ENCODE results near the gene NPFFR1. TPM values are rescaled to one million over a fixed set of nuclear protein-coding genes. Genes with fewer than 3 reads are reported as not detected.

Gene NPFFR1
- total and polyA plus RNA-seq, 4 donors, result under 0.01 TPM; not detected in 3

DNA sequence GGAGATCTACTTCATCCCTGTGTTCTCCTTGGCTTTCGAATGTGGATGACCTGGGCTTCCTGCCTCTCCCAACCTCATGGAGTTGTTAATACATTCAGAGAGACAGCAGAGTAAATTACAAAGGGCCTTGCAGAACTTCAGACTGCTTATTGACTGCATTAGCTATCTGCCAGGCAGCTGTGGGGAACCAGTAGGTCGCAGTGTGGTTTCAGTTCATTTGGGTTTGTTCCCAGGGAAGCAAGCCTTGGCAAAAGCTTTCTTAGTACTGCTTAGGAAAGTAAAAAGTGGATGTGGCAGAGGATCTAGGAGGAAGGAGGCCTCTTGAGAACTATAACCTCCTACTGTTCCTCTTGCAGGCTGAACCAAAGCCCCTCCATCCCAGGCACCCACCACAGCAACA lies 9.2 kb downstream of the NPFFR1 start (continued):
- TF ChIP-seq, protein P1, sequence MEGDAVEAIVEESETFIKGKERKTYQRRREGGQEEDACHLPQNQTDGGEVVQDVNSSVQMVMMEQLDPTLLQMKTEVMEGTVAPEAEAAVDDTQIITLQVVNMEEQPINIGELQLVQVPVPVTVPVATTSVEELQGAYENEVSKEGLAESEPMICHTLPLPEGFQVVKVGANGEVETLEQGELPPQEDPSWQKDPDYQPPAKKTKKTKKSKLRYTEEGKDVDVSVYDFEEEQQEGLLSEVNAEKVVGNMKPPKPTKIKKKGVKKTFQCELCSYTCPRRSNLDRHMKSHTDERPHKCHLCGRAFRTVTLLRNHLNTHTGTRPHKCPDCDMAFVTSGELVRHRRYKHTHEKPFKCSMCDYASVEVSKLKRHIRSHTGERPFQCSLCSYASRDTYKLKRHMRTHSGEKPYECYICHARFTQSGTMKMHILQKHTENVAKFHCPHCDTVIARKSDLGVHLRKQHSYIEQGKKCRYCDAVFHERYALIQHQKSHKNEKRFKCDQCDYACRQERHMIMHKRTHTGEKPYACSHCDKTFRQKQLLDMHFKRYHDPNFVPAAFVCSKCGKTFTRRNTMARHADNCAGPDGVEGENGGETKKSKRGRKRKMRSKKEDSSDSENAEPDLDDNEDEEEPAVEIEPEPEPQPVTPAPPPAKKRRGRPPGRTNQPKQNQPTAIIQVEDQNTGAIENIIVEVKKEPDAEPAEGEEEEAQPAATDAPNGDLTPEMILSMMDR (IDR thresholded peaks at IDR 0.05; ENCODE audit: low read depth, low read length, missing input control), result no peak
- no peak for TF ChIP-seq GABPA (IDR thresholded peaks at IDR 0.05 in 1 of 2, conservative IDR thresholded peaks at IDR 0.05 in 1 of 2)

DNA sequence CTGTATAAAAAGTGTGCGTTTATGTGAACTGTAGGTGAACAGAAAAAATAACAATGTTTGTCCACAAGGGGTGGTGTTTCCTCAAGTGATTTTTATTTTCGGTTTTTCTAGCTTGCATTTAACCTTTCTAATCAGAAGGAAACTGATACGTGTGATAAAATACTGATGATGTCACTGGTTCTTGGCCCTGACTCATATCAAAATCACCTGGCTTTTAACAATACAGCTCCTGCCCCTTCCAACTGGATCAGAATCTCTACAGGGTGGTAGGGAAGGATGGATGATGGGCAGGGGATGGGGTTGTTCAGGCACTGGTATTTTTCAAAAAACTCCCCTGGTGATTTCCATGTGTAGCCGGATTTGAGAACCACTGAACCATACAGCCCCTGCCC lies 10.9 kb downstream of the NPFFR1 start:
- Histone ChIP-seq H3K4me3 (ENCODE audit: low read depth in 1 of 3, low read length in 3 of 3) (no peak overlapping the region), H3K4me1 (ENCODE audit: control insufficient read depth in 4 of 4, insufficient read depth in 4 of 4, low read length in 3 of 4) (peaks cover 0 to 5% (median under 1%) of the 10 kb centered on the region in 4 donors), H3K9me3 (ENCODE audit: control insufficient read depth in 4 of 4, low read length in 3 of 4) (no peaks in the 10 kb centered on the region), H3K36me3 (ENCODE audit: control insufficient read depth in 4 of 4, insufficient read depth in 3 of 4, low read depth in 1 of 4, low read length in 3 of 4) (no peaks in the 10 kb centered on the region), H3K9ac (ENCODE audit: low read depth in 1 of 2, low read length in 2 of 2) (no peak overlapping the region), H3K27ac (ENCODE audit: low read depth in 1 of 2, low read length in 2 of 2) (no peak overlapping the region), H3K27me3 (ENCODE audit: control insufficient read depth in 4 of 4, insufficient read depth in 4 of 4, low read length in 3 of 4) (no peaks in the 10 kb centered on the region)
- no peak for DNase-seq (ENCODE audit: low spot score)
- 16% methylated on average over 4 of the region's 4 CpGs for WGBS
- TF ChIP-seq, protein P1 (IDR thresholded peaks at IDR 0.05; ENCODE audit: low read depth, low read length, missing input control), result peak; percentile 57
- TF ChIP-seq RAD21 (IDR thresholded peaks at IDR 0.05) (peak; percentile 68 to 75), YY1 (IDR thresholded peaks at IDR 0.05) (no peak), HNF4G (IDR thresholded peaks at IDR 0.05) (no peak), EGR1 (IDR thresholded peaks at IDR 0.05; ENCODE audit: low read depth in 2 of 2) (no peak), GABPA (IDR thresholded peaks at IDR 0.05 in 1 of 2, conservative IDR thresholded peaks at IDR 0.05 in 1 of 2) (no peak)

DNA sequence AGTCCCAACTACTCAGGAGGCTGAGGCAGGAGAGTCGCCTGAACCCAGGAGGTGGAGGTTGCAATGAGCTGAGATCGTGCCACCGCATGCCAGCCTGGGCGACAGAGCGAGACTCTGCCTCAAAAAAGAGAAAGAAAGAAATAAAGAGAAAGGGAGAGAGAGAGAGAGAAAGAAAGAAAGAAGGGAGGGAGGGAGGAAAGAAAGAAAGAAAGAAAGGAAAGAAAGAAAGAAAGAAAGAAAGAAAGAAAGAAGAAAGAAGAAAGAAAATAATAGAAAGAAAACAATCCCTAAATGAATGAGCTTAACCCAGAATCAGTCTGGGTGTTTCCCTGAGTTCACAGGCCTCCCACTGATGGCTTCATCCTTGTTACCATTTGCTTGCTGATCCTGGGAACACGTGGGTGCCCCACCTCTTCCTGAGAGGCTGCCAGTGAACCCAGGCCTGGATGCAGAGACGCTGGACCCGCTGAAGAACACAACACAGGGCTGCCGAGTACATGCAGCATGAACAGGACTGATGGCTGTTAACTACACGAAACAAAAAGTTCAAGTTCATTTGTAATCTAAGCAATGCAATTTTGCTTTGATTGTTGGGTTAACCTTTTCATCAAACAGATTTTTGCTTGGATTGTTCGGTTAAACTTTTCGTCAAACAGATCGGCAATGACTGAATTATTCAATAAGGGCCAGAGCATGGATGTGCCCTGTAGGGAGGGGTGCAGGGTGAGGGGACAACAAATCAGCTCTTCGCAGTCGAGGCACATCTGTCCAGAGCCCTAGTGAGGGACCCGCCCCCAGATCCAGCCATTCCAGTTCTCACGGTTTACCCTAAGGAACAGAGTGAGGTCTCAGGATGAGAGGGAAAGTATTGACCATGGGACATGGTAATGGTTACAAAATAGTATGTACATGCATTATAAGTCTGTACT lies 11.5 kb downstream of the NPFFR1 start:
- 81% methylated on average over 17 of the region's 17 CpGs for WGBS
- H3K36me3 ChIP-seq (ENCODE audit: control insufficient read depth in 4 of 4, insufficient read depth in 3 of 4, low read depth in 1 of 4, low read length in 3 of 4), result no peaks in the 10 kb centered on the region
- no peak overlapping the region for H3K4me3 ChIP-seq (ENCODE audit: low read depth in 1 of 3, low read length in 3 of 3)
- TF ChIP-seq JUND (IDR thresholded peaks at IDR 0.05), result no peak
- TF ChIP-seq, protein P2, sequence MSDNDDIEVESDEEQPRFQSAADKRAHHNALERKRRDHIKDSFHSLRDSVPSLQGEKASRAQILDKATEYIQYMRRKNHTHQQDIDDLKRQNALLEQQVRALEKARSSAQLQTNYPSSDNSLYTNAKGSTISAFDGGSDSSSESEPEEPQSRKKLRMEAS (IDR thresholded peaks at IDR 0.05), result no peak
- no peak for TF ChIP-seq GABPA (IDR thresholded peaks at IDR 0.05 in 1 of 2, conservative IDR thresholded peaks at IDR 0.05 in 1 of 2)
- TF ChIP-seq RXRA (IDR thresholded peaks at IDR 0.05), result no peak
- TF ChIP-seq FOXA2 (IDR thresholded peaks at IDR 0.05), result no peak
- no peak for TF ChIP-seq HNF4A (conservative IDR thresholded peaks at IDR 0.05)
- TF ChIP-seq SP1 (IDR thresholded peaks at IDR 0.05), result no peak
- TF ChIP-seq HNF4G (IDR thresholded peaks at IDR 0.05), result no peak
- no peak for TF ChIP-seq NR2F2 (IDR thresholded peaks at IDR 0.05)
- TF ChIP-seq EGR1 (IDR thresholded peaks at IDR 0.05; ENCODE audit: low read depth in 2 of 2), result no peak
- TF ChIP-seq, protein P3, sequence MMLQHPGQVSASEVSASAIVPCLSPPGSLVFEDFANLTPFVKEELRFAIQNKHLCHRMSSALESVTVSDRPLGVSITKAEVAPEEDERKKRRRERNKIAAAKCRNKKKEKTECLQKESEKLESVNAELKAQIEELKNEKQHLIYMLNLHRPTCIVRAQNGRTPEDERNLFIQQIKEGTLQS (IDR thresholded peaks at IDR 0.05), result no peak
- TF ChIP-seq, protein P4, sequence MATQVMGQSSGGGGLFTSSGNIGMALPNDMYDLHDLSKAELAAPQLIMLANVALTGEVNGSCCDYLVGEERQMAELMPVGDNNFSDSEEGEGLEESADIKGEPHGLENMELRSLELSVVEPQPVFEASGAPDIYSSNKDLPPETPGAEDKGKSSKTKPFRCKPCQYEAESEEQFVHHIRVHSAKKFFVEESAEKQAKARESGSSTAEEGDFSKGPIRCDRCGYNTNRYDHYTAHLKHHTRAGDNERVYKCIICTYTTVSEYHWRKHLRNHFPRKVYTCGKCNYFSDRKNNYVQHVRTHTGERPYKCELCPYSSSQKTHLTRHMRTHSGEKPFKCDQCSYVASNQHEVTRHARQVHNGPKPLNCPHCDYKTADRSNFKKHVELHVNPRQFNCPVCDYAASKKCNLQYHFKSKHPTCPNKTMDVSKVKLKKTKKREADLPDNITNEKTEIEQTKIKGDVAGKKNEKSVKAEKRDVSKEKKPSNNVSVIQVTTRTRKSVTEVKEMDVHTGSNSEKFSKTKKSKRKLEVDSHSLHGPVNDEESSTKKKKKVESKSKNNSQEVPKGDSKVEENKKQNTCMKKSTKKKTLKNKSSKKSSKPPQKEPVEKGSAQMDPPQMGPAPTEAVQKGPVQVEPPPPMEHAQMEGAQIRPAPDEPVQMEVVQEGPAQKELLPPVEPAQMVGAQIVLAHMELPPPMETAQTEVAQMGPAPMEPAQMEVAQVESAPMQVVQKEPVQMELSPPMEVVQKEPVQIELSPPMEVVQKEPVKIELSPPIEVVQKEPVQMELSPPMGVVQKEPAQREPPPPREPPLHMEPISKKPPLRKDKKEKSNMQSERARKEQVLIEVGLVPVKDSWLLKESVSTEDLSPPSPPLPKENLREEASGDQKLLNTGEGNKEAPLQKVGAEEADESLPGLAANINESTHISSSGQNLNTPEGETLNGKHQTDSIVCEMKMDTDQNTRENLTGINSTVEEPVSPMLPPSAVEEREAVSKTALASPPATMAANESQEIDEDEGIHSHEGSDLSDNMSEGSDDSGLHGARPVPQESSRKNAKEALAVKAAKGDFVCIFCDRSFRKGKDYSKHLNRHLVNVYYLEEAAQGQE (IDR thresholded peaks at IDR 0.05), result no peak
- no peak for TF ChIP-seq YY1 (IDR thresholded peaks at IDR 0.05)
- TF ChIP-seq FOXA1 (IDR thresholded peaks at IDR 0.05), result no peak
- no peak for TF ChIP-seq RAD21 (IDR thresholded peaks at IDR 0.05)
- TF ChIP-seq, protein P5, sequence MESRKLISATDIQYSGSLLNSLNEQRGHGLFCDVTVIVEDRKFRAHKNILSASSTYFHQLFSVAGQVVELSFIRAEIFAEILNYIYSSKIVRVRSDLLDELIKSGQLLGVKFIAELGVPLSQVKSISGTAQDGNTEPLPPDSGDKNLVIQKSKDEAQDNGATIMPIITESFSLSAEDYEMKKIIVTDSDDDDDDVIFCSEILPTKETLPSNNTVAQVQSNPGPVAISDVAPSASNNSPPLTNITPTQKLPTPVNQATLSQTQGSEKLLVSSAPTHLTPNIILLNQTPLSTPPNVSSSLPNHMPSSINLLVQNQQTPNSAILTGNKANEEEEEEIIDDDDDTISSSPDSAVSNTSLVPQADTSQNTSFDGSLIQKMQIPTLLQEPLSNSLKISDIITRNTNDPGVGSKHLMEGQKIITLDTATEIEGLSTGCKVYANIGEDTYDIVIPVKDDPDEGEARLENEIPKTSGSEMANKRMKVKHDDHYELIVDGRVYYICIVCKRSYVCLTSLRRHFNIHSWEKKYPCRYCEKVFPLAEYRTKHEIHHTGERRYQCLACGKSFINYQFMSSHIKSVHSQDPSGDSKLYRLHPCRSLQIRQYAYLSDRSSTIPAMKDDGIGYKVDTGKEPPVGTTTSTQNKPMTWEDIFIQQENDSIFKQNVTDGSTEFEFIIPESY (IDR thresholded peaks at IDR 0.05), result no peak
- no peak for TF ChIP-seq TAF1 (conservative IDR thresholded peaks at IDR 0.05)

More for the DNA sequence above, 11.5 kb downstream of the NPFFR1 start:
- no peak overlapping the region for H3K9ac ChIP-seq (ENCODE audit: low read depth in 1 of 2, low read length in 2 of 2)
- H3K27me3 ChIP-seq (ENCODE audit: control insufficient read depth in 4 of 4, insufficient read depth in 4 of 4, low read length in 3 of 4), result no peaks in the 10 kb centered on the region
- DNase-seq (ENCODE audit: low spot score), result no peak
- peaks cover 0 to 5% (median under 1%) of the 10 kb centered on the region in 4 donors for H3K4me1 ChIP-seq (ENCODE audit: control insufficient read depth in 4 of 4, insufficient read depth in 4 of 4, low read length in 3 of 4)
- H3K9me3 ChIP-seq (ENCODE audit: control insufficient read depth in 4 of 4, low read length in 3 of 4), result no peaks in the 10 kb centered on the region
- H3K27ac ChIP-seq (ENCODE audit: low read depth in 1 of 2, low read length in 2 of 2), result no peak overlapping the region
